Measurements from ENCODE around the gene TDRD9. TPM values are rescaled to one million over a fixed set of nuclear protein-coding genes. Genes with fewer than 3 reads are reported as not detected.

The TDRD9 gene
- total RNA-seq, 2 experiments from 2014 or later = 1.2 to 1.6 TPM

DNA sequence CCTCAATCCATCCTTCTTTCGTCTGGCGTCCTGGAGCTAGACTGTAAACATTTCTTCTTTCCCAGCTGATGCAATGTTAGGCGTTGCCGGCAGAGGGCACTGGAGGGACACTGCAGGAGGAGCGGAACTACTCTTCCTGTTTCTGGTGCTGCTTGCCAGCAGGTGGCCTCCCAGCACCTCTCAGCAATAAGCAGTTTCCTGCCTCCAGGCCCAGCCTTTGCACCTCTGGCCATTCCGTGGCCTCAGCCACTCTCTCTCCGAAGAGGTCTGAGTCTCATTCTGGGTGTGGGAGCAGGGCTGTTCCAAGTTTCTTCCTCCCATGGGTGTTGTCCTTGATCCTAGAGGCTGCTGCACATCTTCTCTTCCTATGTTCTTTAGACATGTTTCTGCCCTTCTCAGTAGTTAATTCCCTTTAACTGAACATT is 149.8 kb downstream of the TDRD9 start:
- Mint-ChIP-seq H3K27ac (no peak overlapping the region), H3K9me3 (peaks cover 8% of the 10 kb centered on the region), H3K4me1 (ENCODE audit: low read depth) (peaks cover 7% of the 10 kb centered on the region), H3K36me3 (ENCODE audit: low read depth) (no peaks in the 10 kb centered on the region), H3K27me3 (peaks cover 10% of the 10 kb centered on the region), H3K4me3 (no peak overlapping the region)
- POLR2A ChIA-PET = interaction anchor here (0.6 to 1.1 kb wide), 2 partner anchors 8 to 1106 kb away, joined by 3 to 4 read pairs; no protein-coding TSS in a partner anchor
- CTCF ChIA-PET = interaction anchor here (0.6 to 2.0 kb wide), 43 partner anchors 8 to 600 kb away, joined by 3 to 20 read pairs (median 4); partner anchors contain the start of gene RD3L
- peak; percentile 90 for DNase-seq
- intact Hi-C loops (cut with micrococcal nuclease) = loop anchor here (5.0 kb wide), 1 partner anchor 54 kb away; no protein-coding TSS in a partner anchor
- TF ChIP-seq, protein P1, sequence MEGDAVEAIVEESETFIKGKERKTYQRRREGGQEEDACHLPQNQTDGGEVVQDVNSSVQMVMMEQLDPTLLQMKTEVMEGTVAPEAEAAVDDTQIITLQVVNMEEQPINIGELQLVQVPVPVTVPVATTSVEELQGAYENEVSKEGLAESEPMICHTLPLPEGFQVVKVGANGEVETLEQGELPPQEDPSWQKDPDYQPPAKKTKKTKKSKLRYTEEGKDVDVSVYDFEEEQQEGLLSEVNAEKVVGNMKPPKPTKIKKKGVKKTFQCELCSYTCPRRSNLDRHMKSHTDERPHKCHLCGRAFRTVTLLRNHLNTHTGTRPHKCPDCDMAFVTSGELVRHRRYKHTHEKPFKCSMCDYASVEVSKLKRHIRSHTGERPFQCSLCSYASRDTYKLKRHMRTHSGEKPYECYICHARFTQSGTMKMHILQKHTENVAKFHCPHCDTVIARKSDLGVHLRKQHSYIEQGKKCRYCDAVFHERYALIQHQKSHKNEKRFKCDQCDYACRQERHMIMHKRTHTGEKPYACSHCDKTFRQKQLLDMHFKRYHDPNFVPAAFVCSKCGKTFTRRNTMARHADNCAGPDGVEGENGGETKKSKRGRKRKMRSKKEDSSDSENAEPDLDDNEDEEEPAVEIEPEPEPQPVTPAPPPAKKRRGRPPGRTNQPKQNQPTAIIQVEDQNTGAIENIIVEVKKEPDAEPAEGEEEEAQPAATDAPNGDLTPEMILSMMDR (IDR thresholded peaks at IDR 0.05) = peak; percentile 100
- ATAC-seq = peak; percentile 100

DNA sequence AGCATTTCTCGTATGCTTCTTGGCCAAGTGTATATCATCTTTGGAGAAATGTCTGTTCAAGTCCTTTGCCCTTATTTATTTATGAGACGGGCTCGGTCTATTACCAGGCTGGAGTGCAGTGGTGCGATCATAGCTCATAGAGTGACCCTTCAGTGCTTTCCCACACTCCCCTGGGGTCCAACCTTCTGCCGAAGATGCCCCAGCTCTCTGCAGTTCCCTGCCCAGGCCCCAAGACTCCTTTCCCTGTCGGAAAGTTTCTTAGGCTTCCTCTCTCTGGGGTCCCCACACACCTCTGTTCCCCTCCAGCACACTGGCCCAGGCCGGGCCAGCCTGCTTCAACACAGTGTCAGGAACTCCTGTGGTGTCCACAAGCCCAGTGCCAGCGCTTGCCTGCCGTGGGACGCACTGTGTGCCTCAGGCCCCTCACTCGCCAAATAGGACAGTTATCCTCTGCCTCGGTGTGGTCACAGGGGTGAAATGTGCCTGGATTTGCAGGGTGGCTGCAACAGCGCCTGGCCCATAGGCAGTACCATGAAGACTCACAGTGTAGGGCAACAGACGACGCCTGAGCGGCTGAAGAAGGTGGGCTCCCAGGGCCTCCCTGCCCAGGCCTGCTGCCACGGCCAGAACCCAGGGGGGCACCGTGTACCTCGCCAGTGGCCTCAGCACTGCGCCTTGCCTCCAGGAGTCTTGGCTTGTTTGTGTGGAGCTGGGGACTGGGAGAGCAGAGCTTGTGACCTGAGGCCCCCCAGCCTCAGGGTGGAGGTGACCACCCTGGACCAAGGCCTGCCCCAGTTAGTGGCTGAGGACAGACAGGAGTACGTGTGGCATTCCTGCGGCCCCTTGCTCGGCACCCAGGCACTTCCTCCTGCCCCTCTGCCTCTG is 152.4 kb downstream of the TDRD9 start:
- DNase-seq (no peak), ATAC-seq (no peak)
- intact Hi-C loops (cut with micrococcal nuclease) = no loop called here
- Mint-ChIP-seq H3K27ac (no peak overlapping the region), H3K4me1 (ENCODE audit: low read depth) (peaks cover 10% of the 10 kb centered on the region), H3K27me3 (peaks cover 13% of the 10 kb centered on the region), H3K36me3 (ENCODE audit: low read depth) (no peaks in the 10 kb centered on the region), H3K4me3 (no peak overlapping the region), H3K9me3 (no peaks in the 10 kb centered on the region)
- ChIA-PET CTCF (no interaction called here), POLR2A (no interaction called here)
- TF ChIP-seq, protein P1 (IDR thresholded peaks at IDR 0.05) = no peak

DNA sequence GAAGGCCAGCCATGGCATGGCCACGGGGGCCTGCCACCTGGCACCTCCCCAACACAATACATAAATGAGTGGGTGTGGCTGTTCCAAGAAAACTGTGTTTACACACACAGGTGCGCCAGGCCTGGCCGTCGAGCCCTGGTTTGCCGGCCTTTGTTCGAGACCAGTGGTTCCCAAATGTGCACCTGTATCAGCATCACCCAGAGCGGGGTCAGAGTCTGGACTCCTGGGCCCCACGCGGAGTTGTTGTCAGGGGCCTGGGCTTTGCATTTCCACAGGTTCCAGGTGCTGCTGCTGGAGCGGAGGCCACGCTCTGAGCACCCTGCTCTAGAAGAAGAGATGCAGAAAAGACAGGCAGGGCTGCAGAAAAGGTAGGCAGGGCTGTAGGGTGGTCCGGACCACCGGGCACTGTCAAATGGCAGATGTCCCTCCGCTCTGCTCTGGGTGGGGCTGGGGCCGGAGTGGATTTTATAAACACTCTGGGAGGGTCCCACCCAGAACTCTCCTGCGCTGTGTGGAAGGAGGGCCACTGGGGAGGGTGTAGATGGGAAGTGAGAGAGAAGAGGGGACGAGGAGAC is 153.1 kb downstream of the TDRD9 start:
- DNase-seq = no peak
- TF ChIP-seq, protein P1 (IDR thresholded peaks at IDR 0.05) = no peak
- no peaks in the 10 kb centered on the region for H3K36me3 Mint-ChIP-seq (ENCODE audit: low read depth)
- ChIA-PET POLR2A (no interaction called here), CTCF (no interaction called here)
- intact Hi-C loops (cut with micrococcal nuclease) = no loop called here
- no peaks in the 10 kb centered on the region for H3K9me3 Mint-ChIP-seq
- no peak overlapping the region for H3K4me3 Mint-ChIP-seq
- H3K27me3 Mint-ChIP-seq = peaks cover 12% of the 10 kb centered on the region
- H3K4me1 Mint-ChIP-seq (ENCODE audit: low read depth) = peaks cover 10% of the 10 kb centered on the region
- ATAC-seq = no peak
- H3K27ac Mint-ChIP-seq = no peak overlapping the region

DNA sequence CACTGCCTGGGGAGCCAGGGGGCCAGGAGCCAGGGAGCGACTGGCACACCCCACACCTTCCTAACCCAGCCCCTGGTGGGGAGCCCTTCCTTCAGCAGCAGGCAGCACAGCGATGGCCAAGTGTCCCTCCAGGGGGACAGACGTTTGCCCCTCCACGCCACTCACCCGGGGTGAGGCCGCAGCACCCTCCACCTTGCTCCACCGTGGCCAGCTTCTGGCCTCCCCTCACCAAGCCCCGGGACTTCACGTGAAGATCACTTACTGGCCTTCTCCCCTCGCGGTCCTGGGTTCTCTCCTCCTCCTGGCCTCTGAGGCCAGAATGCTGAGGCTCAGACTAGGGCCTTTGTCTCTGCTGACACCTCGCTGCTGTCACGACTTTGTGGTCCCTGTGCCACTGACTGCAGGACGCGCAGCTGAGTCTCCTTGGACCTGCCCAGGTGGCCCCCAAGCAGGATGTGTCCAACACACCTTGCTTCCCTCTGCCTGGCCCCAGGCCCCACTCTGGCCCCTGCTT is 153.8 kb downstream of the TDRD9 start:
- H3K9me3 Mint-ChIP-seq = no peaks in the 10 kb centered on the region
- DNase-seq = no peak
- H3K27ac Mint-ChIP-seq = no peak overlapping the region
- no peaks in the 10 kb centered on the region for H3K36me3 Mint-ChIP-seq (ENCODE audit: low read depth)
- ChIA-PET POLR2A (no interaction called here), CTCF (no interaction called here)
- H3K4me3 Mint-ChIP-seq = no peak overlapping the region
- intact Hi-C loops (cut with micrococcal nuclease) = no loop called here
- peaks cover 11% of the 10 kb centered on the region for H3K27me3 Mint-ChIP-seq
- H3K4me1 Mint-ChIP-seq (ENCODE audit: low read depth) = peaks cover 10% of the 10 kb centered on the region
- TF ChIP-seq, protein P1 (IDR thresholded peaks at IDR 0.05) = no peak
- ATAC-seq = no peak

DNA sequence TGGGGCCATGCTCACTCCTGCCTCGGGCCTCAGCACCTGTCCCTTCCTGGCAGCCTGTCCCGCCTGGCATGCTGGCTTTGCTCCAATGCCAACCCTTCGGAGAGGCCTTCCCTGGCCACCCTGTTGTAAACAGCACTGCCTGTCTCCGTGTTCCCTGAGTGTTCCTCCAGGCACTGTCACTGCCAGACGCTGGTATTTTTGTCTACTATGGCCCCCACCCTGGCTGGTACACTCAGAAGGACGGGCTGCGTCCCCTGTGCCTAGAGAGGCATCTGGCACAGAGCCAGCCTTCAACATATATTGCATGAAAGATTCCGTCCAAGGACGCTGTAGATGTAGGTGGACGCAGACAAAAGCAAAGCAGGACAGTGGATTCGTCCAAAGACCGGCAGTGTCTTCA is 154.6 kb downstream of the TDRD9 start:
- H3K4me1 Mint-ChIP-seq (ENCODE audit: low read depth) = peaks cover 9% of the 10 kb centered on the region
- ChIA-PET POLR2A (no interaction called here), CTCF (no interaction called here)
- H3K4me3 Mint-ChIP-seq = no peak overlapping the region
- peaks cover 14% of the 10 kb centered on the region for H3K27me3 Mint-ChIP-seq
- no peak for DNase-seq
- TF ChIP-seq, protein P1 (IDR thresholded peaks at IDR 0.05) = no peak
- H3K27ac Mint-ChIP-seq = no peak overlapping the region
- intact Hi-C loops (cut with micrococcal nuclease) = no loop called here
- no peak for ATAC-seq
- H3K9me3 Mint-ChIP-seq = no peaks in the 10 kb centered on the region
- no peaks in the 10 kb centered on the region for H3K36me3 Mint-ChIP-seq (ENCODE audit: low read depth)

Measured in activated CD8-positive, alpha-beta T cell treated with anti-CD3 and anti-CD28 coated beads for 36 hours (primary cell).